Uterus (tissue), 4 donors: ENCODE results near the gene DEK. TPM values are rescaled to one million over a fixed set of nuclear protein-coding genes. Genes with fewer than 3 reads are reported as not detected.
"Not testable (repeated sequence)": the region's sequence is repeated elsewhere in the genome, so short reads cannot be mapped to it uniquely, and the experiment has no call there.

Experiments used
- DNase-seq, 2 donors: peaks; one replicate each; pipeline ENCODE4 v3.0.0-alpha.2; 2019 to 2020
- H3K27ac ChIP-seq, 2 donors: fragments of 200-600 bp; sonication (generic); 1 replicate in 1 of 2; 2 replicates in 1 of 2; pipeline ENCODE4 v1.5.1; 2016 to 2018
- H3K27me3 ChIP-seq, 2 donors: fragments of 200-600 bp; sonication (generic); one replicate each; pipeline ENCODE4 v1.5.1; 2018 to 2019; ENCODE audit warnings: control low read depth in 1 of 2
- H3K36me3 ChIP-seq, 2 donors: fragments of 200-600 bp; sonication (generic); one replicate each; pipeline ENCODE4 v1.5.1; 2019; ENCODE audit warnings: control low read depth in 1 of 2
- H3K4me1 ChIP-seq, 2 donors: fragments of 200-600 bp; sonication (generic); one replicate each; pipeline ENCODE4 v1.5.1; 2018 to 2019; ENCODE audit warnings: control low read depth in 1 of 2
- H3K4me3 ChIP-seq, 2 donors: fragments of 200-600 bp; sonication (generic); 1 replicate in 1 of 2; 2 replicates in 1 of 2; pipeline ENCODE4 v1.5.1; 2018 to 2019; ENCODE audit warnings: mild to moderate bottlenecking in 1 of 2
- H3K9me3 ChIP-seq, 2 donors: fragments of 200-600 bp; sonication (generic); one replicate each; pipeline ENCODE4 v1.5.1; 2019; ENCODE audit warnings: control low read depth in 1 of 2
- POLR2A ChIP-seq, 2 donors: fragments of 450-650 bp; IDR thresholded peaks; one replicate each; pipeline ENCODE4 v1.6.1; 2016; ENCODE audit warnings: antibody characterized with exemption in 2 of 2, mild to moderate bottlenecking in 1 of 2, moderate library complexity in 1 of 2
- intact Hi-C: fragments of 100-400 bp; cut with DNase I; formaldehyde crosslinking; loops from one replicate; pipeline ENCODE4 v1.15.1; 2023; ENCODE audit warnings: low total_unique reads
- small RNA-seq: library from RNA; depleted of rRNA; stranded (forward); fragments of <200 nt; gene quantifications from one replicate; pipeline ENCODE3, GENCODE V24; 2016
- total RNA-seq, 4 donors: library from RNA; depleted of rRNA in 3 of 4; stranded (reverse); fragments of >200 nt in 3 of 4; gene quantifications; one replicate each; pipeline versions ENCODE4 v1.1.0 to v1.2.4, GENCODE V29; 2014 to 2023
- TF ChIP-seq, protein P1 (sequence below), 4 experiments: fragments of 200-600 bp in 2 of 4; fragments of 450-650 bp in 2 of 4; sonication (generic) in 2 of 4; IDR thresholded peaks; one replicate each; pipeline ENCODE4 v1.5.1; 2016 to 2019; ENCODE audit warnings: antibody characterized with exemption in 4 of 4, mild to moderate bottlenecking in 2 of 4, moderate library complexity in 1 of 4
- donor health status: DM: yes; HTN: yes; CAD: no.

The DEK gene
- total RNA-seq, 4 donors from 2014 or later, result 126 to 171 (median 144) TPM

DNA sequence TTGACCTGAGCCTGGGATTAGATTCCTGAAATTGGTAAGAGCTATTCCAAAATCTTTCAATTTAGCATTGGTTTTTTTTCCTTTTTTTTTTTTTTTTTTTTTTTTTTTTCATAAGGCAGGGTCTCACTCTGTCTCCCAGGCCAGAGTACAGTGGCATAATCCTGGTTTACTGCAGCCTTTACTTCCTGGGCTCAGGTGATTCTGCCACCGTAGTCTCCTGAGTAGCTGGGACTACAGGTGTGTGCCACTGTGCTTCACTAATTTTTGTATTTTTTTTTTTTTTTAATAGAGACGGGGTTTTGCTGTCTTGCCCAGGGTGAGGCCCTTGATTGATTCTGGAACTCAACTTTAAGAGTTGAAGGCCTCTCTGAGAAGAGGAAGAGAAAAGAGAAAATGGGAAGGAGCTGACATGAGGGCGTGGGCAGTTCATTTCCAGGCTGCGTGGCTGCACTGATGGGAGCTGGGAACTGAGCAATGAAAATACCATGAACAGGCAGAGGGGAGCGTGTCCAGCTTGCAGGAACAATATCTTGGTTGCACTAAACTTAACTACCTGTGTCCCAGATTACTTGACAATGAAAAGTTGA, 84.5 kb downstream of the DEK start:
- no peak for TF ChIP-seq POLR2A (IDR thresholded peaks at IDR 0.05)
- TF ChIP-seq, protein P1, sequence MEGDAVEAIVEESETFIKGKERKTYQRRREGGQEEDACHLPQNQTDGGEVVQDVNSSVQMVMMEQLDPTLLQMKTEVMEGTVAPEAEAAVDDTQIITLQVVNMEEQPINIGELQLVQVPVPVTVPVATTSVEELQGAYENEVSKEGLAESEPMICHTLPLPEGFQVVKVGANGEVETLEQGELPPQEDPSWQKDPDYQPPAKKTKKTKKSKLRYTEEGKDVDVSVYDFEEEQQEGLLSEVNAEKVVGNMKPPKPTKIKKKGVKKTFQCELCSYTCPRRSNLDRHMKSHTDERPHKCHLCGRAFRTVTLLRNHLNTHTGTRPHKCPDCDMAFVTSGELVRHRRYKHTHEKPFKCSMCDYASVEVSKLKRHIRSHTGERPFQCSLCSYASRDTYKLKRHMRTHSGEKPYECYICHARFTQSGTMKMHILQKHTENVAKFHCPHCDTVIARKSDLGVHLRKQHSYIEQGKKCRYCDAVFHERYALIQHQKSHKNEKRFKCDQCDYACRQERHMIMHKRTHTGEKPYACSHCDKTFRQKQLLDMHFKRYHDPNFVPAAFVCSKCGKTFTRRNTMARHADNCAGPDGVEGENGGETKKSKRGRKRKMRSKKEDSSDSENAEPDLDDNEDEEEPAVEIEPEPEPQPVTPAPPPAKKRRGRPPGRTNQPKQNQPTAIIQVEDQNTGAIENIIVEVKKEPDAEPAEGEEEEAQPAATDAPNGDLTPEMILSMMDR (IDR thresholded peaks at IDR 0.05), result no peak
- Histone ChIP-seq H3K9me3 (no peaks in the 10 kb centered on the region), H3K4me1 (no peaks in the 10 kb centered on the region), H3K36me3 (no peaks in the 10 kb centered on the region), H3K27me3 (no peaks in the 10 kb centered on the region), H3K4me3 (no peak overlapping the region), H3K27ac (no peak overlapping the region)
- no peak for DNase-seq
- intact Hi-C loops, result no loop called here

DNA sequence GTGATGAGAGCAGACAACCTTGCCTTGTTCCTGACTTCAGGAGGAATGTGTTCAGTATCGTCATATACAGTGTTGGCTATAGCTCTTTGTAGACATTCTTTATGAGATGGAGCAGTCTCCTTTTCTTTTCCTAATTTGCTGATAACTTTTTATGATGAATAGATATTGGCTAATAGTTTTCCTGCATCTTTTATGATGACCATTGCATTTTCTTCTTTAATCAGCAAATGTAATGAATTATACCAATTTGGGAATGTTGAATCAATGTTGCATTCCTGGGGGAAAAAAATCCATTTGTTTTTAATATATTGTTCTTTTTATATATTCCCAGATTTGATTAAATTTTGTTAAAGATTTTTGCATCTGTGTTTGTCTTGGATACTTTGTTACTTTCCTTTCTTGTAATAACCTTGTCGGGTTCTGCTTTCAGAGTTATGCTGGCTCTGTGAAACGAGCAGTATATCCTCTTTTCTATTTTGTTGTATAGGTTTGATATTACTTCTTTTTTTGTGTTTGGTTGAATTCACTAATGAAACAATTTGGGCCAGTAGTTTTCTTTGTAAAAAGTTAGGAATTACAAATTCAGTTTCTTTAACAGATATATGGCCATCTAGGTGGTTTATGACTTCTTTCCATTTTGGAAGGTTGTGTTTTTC, 85.2 kb downstream of the DEK start:
- no peak overlapping the region for H3K27ac ChIP-seq
- intact Hi-C loops, result no loop called here
- H3K27me3 ChIP-seq, result no peaks in the 10 kb centered on the region
- no peaks in the 10 kb centered on the region for H3K9me3 ChIP-seq
- H3K36me3 ChIP-seq, result no peaks in the 10 kb centered on the region
- no peak for TF ChIP-seq POLR2A (IDR thresholded peaks at IDR 0.05)
- TF ChIP-seq, protein P1 (IDR thresholded peaks at IDR 0.05), result no peak
- DNase-seq, result no peak
- H3K4me3 ChIP-seq, result no peak overlapping the region
- no peaks in the 10 kb centered on the region for H3K4me1 ChIP-seq

DNA sequence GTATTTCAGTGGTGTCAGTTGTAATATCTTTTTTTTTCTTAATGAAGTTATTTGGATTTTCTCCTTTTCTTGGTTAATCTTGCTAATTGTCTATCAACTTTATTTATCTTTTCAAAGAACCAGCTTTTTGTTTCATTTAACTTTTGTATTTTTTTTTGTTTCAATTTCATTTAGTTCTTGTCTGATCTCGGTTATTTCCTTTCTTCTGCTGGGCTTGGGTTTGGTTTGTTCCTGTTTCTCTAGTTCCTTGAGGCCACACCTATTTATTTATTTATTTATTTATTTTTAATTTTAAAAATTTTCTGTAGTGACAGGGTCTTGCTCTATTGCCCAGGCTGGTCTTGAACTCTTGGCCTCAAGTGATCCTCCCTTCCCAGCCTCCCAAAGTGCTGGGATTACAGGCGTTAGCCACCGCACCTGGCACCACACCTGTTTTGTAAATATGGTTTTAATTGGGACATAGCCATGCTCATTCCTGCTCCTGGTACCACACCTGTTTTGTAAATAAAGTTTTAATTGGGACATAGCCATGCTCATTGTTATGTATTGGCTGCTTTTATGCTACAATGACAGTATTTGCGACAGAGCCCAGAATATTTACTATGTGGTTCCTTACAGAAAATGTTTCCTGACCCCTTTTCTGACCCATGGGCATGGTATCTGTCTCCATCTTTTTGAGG, 86.9 kb downstream of the DEK start:
- intact Hi-C loops, result no loop called here
- Histone ChIP-seq H3K4me1 (no peaks in the 10 kb centered on the region), H3K27me3 (no peaks in the 10 kb centered on the region), H3K27ac (no peak overlapping the region), H3K36me3 (no peaks in the 10 kb centered on the region), H3K9me3 (no peaks in the 10 kb centered on the region), H3K4me3 (no peak overlapping the region)
- DNase-seq, result no peak
- TF ChIP-seq, protein P1 (IDR thresholded peaks at IDR 0.05), result no peak
- TF ChIP-seq POLR2A (IDR thresholded peaks at IDR 0.05), result no peak

DNA sequence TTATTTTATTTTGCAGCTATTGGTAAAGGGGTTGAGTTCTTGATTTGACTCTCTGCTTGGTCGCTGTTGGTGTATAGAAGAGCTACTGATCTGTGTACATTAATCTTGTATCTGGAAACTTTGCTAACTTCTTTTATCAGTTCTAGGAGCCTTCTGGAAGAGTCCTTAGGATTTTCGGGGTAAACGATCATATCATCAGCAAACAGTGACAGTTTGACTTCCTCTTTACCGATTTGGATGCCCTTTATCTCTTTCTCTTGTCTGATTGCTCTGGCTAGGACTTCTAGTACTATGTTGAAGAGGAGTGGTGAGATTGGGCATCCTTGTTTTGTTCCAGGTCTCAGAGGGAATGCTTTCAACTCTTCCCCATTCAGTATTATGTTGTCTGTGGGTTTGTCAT, 88.1 kb downstream of the DEK start:
- H3K4me3 ChIP-seq, H3K27me3 ChIP-seq, H3K9me3 ChIP-seq, H3K4me1 ChIP-seq, intact Hi-C loops, H3K36me3 ChIP-seq, H3K27ac ChIP-seq, DNase-seq: not testable (repeated sequence)

Small RNAs within 50 kb of the gene (small RNA-seq; reads per million reads assigned to genes)
- gene AL138825.1 (not detected), gene RF00019 (not detected), gene RNU6-263P (not detected)

Other genes starting within 250 kb of the DEK start
- gene NHLRC1, start 141.9 kb downstream of the DEK start, total RNA-seq, result 1 to 10 TPM in 2 of 4 donors, not detected in 2; 1.4 to 2.3 TPM
- gene TPMT, start 109.5 kb downstream of the DEK start, total RNA-seq, result 10 to 100 TPM in 1 of 4 donors, 1 to 10 TPM in 3; 5.9 to 11.4 (median 6.6) TPM
- gene KDM1B, start 109.1 kb downstream of the DEK start, total RNA-seq, result 10 to 100 TPM; 10.6 to 24.7 (median 14.0) TPM
- 10 to 100 TPM in 3 of 4 donors, 1 to 10 TPM in 1; 8.2 to 35.7 (median 23.1) TPM for gene RNF144B, start 122.8 kb upstream of the DEK start, total RNA-seq